Measurements from ENCODE around the gene ZCCHC24.
A peak's percentile ranks its signal among the peaks of the same experiment; 100 is the strongest.

The ZCCHC24 gene

DNA sequence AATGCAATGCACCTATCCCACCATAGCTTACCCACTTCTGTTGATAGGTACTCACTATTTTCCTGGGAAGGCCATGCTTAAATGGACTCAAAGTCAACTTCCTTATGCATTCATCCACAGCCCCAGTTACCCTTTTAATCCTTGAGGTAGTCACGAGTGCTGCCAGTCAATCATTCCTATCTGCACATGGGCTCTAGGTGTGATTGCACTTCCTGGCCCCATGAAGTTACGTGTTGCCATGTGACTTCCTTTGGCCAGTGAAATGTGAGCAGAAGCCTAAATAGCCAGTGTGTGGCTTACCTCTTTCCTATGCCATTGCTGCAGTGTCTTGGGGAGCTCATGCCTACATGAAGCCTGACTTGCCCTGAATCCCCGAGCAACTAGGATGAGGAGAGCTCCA lies 43.4 kb upstream of the ZCCHC24 start:
- Histone ChIP-seq H3K4me3 (ENCODE audit: insufficient read length, low read depth) (no peak overlapping the region), H3K9me3 (ENCODE audit: insufficient read depth, low read length) (no peaks in the 10 kb centered on the region), H3K9ac (ENCODE audit: insufficient read length, low read depth) (no peak overlapping the region), H3K4me1 (ENCODE audit: insufficient read depth, insufficient read length) (peaks cover 2% of the 10 kb centered on the region), H3K27me3 (ENCODE audit: insufficient read depth, insufficient read length) (peaks cover 13% of the 10 kb centered on the region), H3K36me3 (ENCODE audit: insufficient read depth, insufficient read length, low read length) (no peaks in the 10 kb centered on the region)
- no peak for TF ChIP-seq SUZ12 (IDR thresholded peaks at IDR 0.05; ENCODE audit: extremely low read depth, insufficient read depth, insufficient read length)
- TF ChIP-seq ZNF274 (IDR thresholded peaks at IDR 0.05; ENCODE audit: low read depth, low read length) = no peak
- no peak for TF ChIP-seq YY1 (IDR thresholded peaks at IDR 0.05; ENCODE audit: insufficient read depth, insufficient read length)
- no peak for DNase-seq (ENCODE audit: low read depth, low spot score)

- TF ChIP-seq SUZ12 (IDR thresholded peaks at IDR 0.05; ENCODE audit: extremely low read depth, insufficient read depth, insufficient read length) (no peak), YY1 (IDR thresholded peaks at IDR 0.05; ENCODE audit: insufficient read depth, insufficient read length) (no peak), ZNF274 (IDR thresholded peaks at IDR 0.05; ENCODE audit: low read depth, low read length) (no peak)
- no peak overlapping the region for H3K9ac ChIP-seq (ENCODE audit: insufficient read length, low read depth)
- DNase-seq (ENCODE audit: low read depth, low spot score) = peak; percentile 25
- H3K27me3 ChIP-seq (ENCODE audit: insufficient read depth, insufficient read length) = peaks cover 8% of the 10 kb centered on the region
- no peak overlapping the region for H3K4me3 ChIP-seq (ENCODE audit: insufficient read length, low read depth)
- H3K4me1 ChIP-seq (ENCODE audit: insufficient read depth, insufficient read length) = peaks cover 2% of the 10 kb centered on the region
- no peaks in the 10 kb centered on the region for H3K9me3 ChIP-seq (ENCODE audit: insufficient read depth, low read length)
- H3K36me3 ChIP-seq (ENCODE audit: insufficient read depth, insufficient read length, low read length) = no peaks in the 10 kb centered on the region
These were observed 42.9 kb upstream of the ZCCHC24 start for GRCh38 chr10:79488336-79488735.

DNA sequence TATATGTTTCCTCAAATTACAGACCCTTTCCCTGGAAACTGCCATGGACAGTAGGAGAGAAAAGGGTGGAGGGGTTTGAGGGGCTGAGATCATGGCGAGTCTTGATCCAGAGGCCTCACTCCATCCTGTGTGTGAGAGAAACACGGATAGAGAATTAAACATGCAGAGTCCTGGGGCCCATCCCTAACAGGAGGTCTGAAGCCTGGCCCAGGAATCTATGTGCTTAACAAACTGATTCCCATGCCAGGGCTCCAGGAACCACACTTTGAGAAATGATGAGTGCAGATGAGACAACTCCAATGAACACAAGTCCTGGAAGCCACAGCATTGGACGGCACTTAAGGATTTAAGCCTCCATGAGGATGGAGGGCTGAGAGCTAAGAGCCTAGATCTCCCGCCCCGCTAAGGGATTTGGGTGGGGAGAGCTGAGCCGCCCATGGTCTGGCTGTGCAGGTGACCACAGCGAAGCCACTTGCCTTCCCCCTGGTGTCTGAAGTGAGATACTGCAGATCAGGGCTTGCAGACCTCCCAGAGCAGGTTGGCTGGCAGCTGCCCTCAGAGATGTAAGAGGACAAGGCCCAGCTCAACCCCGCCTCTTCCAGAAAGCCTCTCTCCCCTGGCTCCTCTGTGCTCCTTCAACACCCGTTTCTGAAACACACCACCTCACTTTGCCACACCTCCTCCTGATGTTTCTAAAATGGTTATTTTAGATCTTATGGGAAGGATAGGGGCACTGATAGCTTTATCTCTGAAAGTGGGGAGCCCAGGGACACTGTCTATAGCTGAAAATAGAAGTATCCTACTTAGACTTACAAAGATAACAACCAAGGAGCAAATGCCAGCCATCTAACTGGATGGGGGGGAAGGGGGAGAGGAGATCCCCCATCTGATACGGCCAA lies 42.1 kb upstream of the ZCCHC24 start:
- no peak overlapping the region for H3K9ac ChIP-seq (ENCODE audit: insufficient read length, low read depth)
- no peaks in the 10 kb centered on the region for H3K9me3 ChIP-seq (ENCODE audit: insufficient read depth, low read length)
- peaks cover 1% of the 10 kb centered on the region for H3K27me3 ChIP-seq (ENCODE audit: insufficient read depth, insufficient read length)
- peaks cover 2% of the 10 kb centered on the region for H3K4me1 ChIP-seq (ENCODE audit: insufficient read depth, insufficient read length)
- no peaks in the 10 kb centered on the region for H3K36me3 ChIP-seq (ENCODE audit: insufficient read depth, insufficient read length, low read length)
- TF ChIP-seq SUZ12 (IDR thresholded peaks at IDR 0.05; ENCODE audit: extremely low read depth, insufficient read depth, insufficient read length) (no peak), YY1 (IDR thresholded peaks at IDR 0.05; ENCODE audit: insufficient read depth, insufficient read length) (no peak), ZNF274 (IDR thresholded peaks at IDR 0.05; ENCODE audit: low read depth, low read length) (no peak)
- peak; percentile 57 for DNase-seq (ENCODE audit: low read depth, low spot score)
- H3K4me3 ChIP-seq (ENCODE audit: insufficient read length, low read depth) = no peak overlapping the region

- H3K4me1 ChIP-seq (ENCODE audit: insufficient read depth, insufficient read length) = peaks cover 2% of the 10 kb centered on the region
- no peaks in the 10 kb centered on the region for H3K36me3 ChIP-seq (ENCODE audit: insufficient read depth, insufficient read length, low read length)
- H3K9me3 ChIP-seq (ENCODE audit: insufficient read depth, low read length) = no peaks in the 10 kb centered on the region
- TF ChIP-seq YY1 (IDR thresholded peaks at IDR 0.05; ENCODE audit: insufficient read depth, insufficient read length) (no peak), SUZ12 (IDR thresholded peaks at IDR 0.05; ENCODE audit: extremely low read depth, insufficient read depth, insufficient read length) (no peak), ZNF274 (IDR thresholded peaks at IDR 0.05; ENCODE audit: low read depth, low read length) (no peak)
- no peak for DNase-seq (ENCODE audit: low read depth, low spot score)
- no peak overlapping the region for H3K9ac ChIP-seq (ENCODE audit: insufficient read length, low read depth)
- H3K4me3 ChIP-seq (ENCODE audit: insufficient read length, low read depth) = no peak overlapping the region
- no peaks in the 10 kb centered on the region for H3K27me3 ChIP-seq (ENCODE audit: insufficient read depth, insufficient read length)
These were observed 39.1 kb upstream of the ZCCHC24 start for GRCh38 chr10:79484476-79484875.

DNA sequence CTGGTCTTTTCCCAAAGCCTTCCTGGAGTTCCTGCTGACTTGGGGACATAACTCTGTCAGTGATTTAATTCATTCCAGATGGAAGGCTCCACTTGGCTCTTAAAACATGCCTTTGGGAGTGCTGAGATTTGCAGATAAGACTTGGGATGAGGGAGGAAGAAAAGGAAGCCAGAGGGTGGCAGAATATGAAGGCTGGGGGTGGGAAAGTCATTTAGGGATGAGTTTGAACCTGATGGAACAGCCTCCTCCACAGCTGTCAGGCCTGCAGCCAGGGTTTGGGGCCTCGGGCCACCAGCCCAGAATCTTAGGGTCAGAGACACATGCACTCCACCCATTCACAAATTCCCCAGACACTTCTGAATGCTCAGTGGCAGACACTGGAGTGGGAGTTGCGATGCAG lies 38.5 kb upstream of the ZCCHC24 start:
- Histone ChIP-seq H3K4me1 (ENCODE audit: insufficient read depth, insufficient read length) (peaks cover 2% of the 10 kb centered on the region), H3K36me3 (ENCODE audit: insufficient read depth, insufficient read length, low read length) (no peaks in the 10 kb centered on the region), H3K4me3 (ENCODE audit: insufficient read length, low read depth) (no peak overlapping the region), H3K9me3 (ENCODE audit: insufficient read depth, low read length) (no peaks in the 10 kb centered on the region), H3K27me3 (ENCODE audit: insufficient read depth, insufficient read length) (no peaks in the 10 kb centered on the region), H3K9ac (ENCODE audit: insufficient read length, low read depth) (no peak overlapping the region)
- DNase-seq (ENCODE audit: low read depth, low spot score) = no peak
- TF ChIP-seq YY1 (IDR thresholded peaks at IDR 0.05; ENCODE audit: insufficient read depth, insufficient read length) (no peak), SUZ12 (IDR thresholded peaks at IDR 0.05; ENCODE audit: extremely low read depth, insufficient read depth, insufficient read length) (no peak), ZNF274 (IDR thresholded peaks at IDR 0.05; ENCODE audit: low read depth, low read length) (no peak)

DNA sequence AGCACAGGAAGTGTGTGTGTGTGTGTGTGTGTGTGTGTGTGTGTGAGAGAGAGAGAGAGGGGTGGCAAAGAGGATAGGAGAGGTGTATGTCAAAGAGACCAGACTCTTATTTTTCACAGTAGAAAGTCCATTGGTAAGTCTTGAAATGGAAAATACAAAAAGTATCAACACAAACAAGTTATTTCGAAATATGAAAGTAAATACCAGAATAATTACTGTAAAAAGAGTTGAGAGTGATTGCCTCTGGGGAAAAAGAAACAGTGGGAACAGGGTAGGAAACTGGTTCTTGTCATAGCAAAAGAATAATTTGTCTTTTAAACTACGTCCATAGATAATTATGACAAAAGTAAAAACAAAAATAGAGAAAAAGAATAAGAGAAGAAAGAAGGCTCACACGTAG lies 37.9 kb upstream of the ZCCHC24 start:
- TF ChIP-seq SUZ12 (IDR thresholded peaks at IDR 0.05; ENCODE audit: extremely low read depth, insufficient read depth, insufficient read length) = no peak
- no peak for TF ChIP-seq ZNF274 (IDR thresholded peaks at IDR 0.05; ENCODE audit: low read depth, low read length)
- TF ChIP-seq YY1 (IDR thresholded peaks at IDR 0.05; ENCODE audit: insufficient read depth, insufficient read length) = no peak
- no peak overlapping the region for H3K4me3 ChIP-seq (ENCODE audit: insufficient read length, low read depth)
- no peak for DNase-seq (ENCODE audit: low read depth, low spot score)
- no peak overlapping the region for H3K9ac ChIP-seq (ENCODE audit: insufficient read length, low read depth)
- H3K4me1 ChIP-seq (ENCODE audit: insufficient read depth, insufficient read length) = peaks cover 2% of the 10 kb centered on the region
- no peaks in the 10 kb centered on the region for H3K9me3 ChIP-seq (ENCODE audit: insufficient read depth, low read length)
- no peaks in the 10 kb centered on the region for H3K27me3 ChIP-seq (ENCODE audit: insufficient read depth, insufficient read length)
- H3K36me3 ChIP-seq (ENCODE audit: insufficient read depth, insufficient read length, low read length) = no peaks in the 10 kb centered on the region

DNA sequence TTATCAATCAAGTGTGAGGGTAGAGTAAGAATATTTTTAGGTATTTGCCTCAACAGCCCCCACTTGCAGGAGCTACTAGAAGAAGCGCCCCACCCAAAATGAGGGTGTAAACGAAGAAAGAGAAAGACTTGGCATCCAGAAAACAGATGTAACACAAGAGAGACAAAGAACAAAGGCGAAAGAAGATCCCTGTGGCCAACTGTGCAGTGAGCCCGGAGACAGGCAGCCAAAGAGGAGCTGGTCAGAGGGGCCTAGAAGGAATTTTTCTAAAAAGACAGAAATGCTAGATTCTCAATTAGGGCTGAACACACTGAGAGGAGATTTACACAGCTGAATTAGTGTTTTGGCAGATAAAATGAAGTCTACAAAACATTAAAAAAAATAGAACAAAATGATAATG lies 37.3 kb upstream of the ZCCHC24 start:
- TF ChIP-seq ZNF274 (IDR thresholded peaks at IDR 0.05; ENCODE audit: low read depth, low read length) (no peak), YY1 (IDR thresholded peaks at IDR 0.05; ENCODE audit: insufficient read depth, insufficient read length) (no peak), SUZ12 (IDR thresholded peaks at IDR 0.05; ENCODE audit: extremely low read depth, insufficient read depth, insufficient read length) (no peak)

More for the DNA sequence above, 37.3 kb upstream of the ZCCHC24 start:
- Histone ChIP-seq H3K36me3 (ENCODE audit: insufficient read depth, insufficient read length, low read length) (no peaks in the 10 kb centered on the region), H3K27me3 (ENCODE audit: insufficient read depth, insufficient read length) (no peaks in the 10 kb centered on the region), H3K4me1 (ENCODE audit: insufficient read depth, insufficient read length) (no peaks in the 10 kb centered on the region), H3K4me3 (ENCODE audit: insufficient read length, low read depth) (no peak overlapping the region), H3K9ac (ENCODE audit: insufficient read length, low read depth) (no peak overlapping the region), H3K9me3 (ENCODE audit: insufficient read depth, low read length) (no peaks in the 10 kb centered on the region)
- DNase-seq (ENCODE audit: low read depth, low spot score) = no peak

Data from NT2/D1 (cell line).